SK-N-SH (cell line): ENCODE data around the gene NPAS3. TPM values are rescaled to one million over a fixed set of nuclear protein-coding genes. Genes with fewer than 3 reads are reported as not detected.

ENCODE experiments used
- CTCF ChIA-PET: fragments of 300-600, 350-600 bp; formaldehyde crosslinking; extraction: SDS; loops from one replicate; lab custom pipeline; 2021; lab: Yijun Ruan, JAX
- POLR2A ChIA-PET: fragments of 350-600 bp; sonication (Branson Sonifier 250); formaldehyde crosslinking; extraction: SDS; loops from one replicate; lab custom pipeline; 2020; ENCODE audit warnings: antibody characterized with exemption, inconsistent platforms; lab: Yijun Ruan, JAX
- DNase-seq: peaks from one replicate; pipeline ENCODE4 v3.0.0; 2012
- H2AFZ ChIP-seq: fragments of 200-600 bp; sonication (generic); 2 replicates; pipeline ENCODE4 v1.8.1; 2016; ENCODE audit warnings: antibody characterized with exemption, mild to moderate bottlenecking, low read depth
- H3F3A ChIP-seq: fragments of 200-600 bp; sonication (generic); replicated peaks from 2 replicates; pipeline ENCODE3; 2016; ENCODE audit warnings: antibody characterized with exemption, mild to moderate bottlenecking; ENCODE audit not compliant: insufficient read depth
- H3K27ac ChIP-seq, 2 experiments: fragments of 200-500 bp in 1 of 2; fragments of 200-600 bp in 1 of 2; sonication (Bioruptor generic) in 1 of 2; sonication (generic), shearing (Covaris generic) in 1 of 2; 2 replicates each; pipeline versions ENCODE4 v1.5.1 to v1.6.1; 2014 to 2016; ENCODE audit warnings: low read depth in 2 of 2, inconsistent platforms in 1 of 2, low read length in 1 of 2, mild to moderate bottlenecking in 1 of 2, mixed read lengths in 1 of 2
- H3K27me3 ChIP-seq: fragments of 200-600 bp; sonication (generic), shearing (Covaris generic); 2 replicates; pipeline ENCODE4 v1.6.1; 2016; ENCODE audit warnings: mixed run types; ENCODE audit not compliant: insufficient read depth
- H3K36me3 ChIP-seq, 2 experiments: fragments of 200-500 bp in 1 of 2; fragments of 200-600 bp in 1 of 2; sonication (Bioruptor generic) in 1 of 2; sonication (generic) in 1 of 2; replicated peaks in 1 of 2; 2 replicates each; pipeline versions ENCODE3 to v1.5.1; 2014 to 2016; ENCODE audit warnings: low read length in 1 of 2, mild to moderate bottlenecking in 1 of 2; ENCODE audit not compliant: insufficient read depth in 2 of 2, control insufficient read depth in 1 of 2
- H3K4me1 ChIP-seq, 2 experiments: fragments of 200-500 bp in 1 of 2; fragments of 200-600 bp in 1 of 2; sonication (Bioruptor generic) in 1 of 2; sonication (generic), shearing (Covaris generic) in 1 of 2; 2 replicates each; pipeline versions ENCODE4 v1.5.1 to v1.6.1; 2014 to 2016; ENCODE audit warnings: low read depth in 1 of 2, low read length in 1 of 2, mixed run types in 1 of 2; ENCODE audit not compliant: insufficient read depth in 2 of 2, control insufficient read depth in 1 of 2
- H3K4me2 ChIP-seq: fragments of 200-600 bp; sonication (generic), shearing (Covaris generic); 2 replicates; pipeline ENCODE4 v1.6.1; 2017; ENCODE audit warnings: mixed run types
- H3K4me3 ChIP-seq, 2 experiments: fragments of 200-500 bp in 1 of 2; fragments of 200-600 bp in 1 of 2; sonication (Bioruptor generic) in 1 of 2; sonication (generic), shearing (Covaris generic) in 1 of 2; 2 replicates each; pipeline versions ENCODE4 v1.5.1 to v1.8.1; 2014 to 2016; ENCODE audit warnings: low read depth in 2 of 2, inconsistent platforms in 1 of 2, low read length in 1 of 2, mild to moderate bottlenecking in 1 of 2, mixed read lengths in 1 of 2, moderate library complexity in 1 of 2
- H3K79me2 ChIP-seq: fragments of 200-600 bp; sonication (generic); 2 replicates; pipeline ENCODE4 v1.8.1; 2017; ENCODE audit warnings: mild to moderate bottlenecking; ENCODE audit not compliant: insufficient read depth
- H3K9ac ChIP-seq: fragments of 200-600 bp; sonication (generic); 2 replicates; pipeline ENCODE4 v1.6.1; 2017; ENCODE audit warnings: mixed run types
- H3K9me2 ChIP-seq: fragments of 200-600 bp; sonication (generic); 2 replicates; pipeline ENCODE4 v1.6.1; 2017; ENCODE audit warnings: mixed run types
- H3K9me3 ChIP-seq: fragments of 200-600 bp; sonication (generic); 2 replicates; pipeline ENCODE4 v1.6.1; 2017; ENCODE audit warnings: mixed run types, mild to moderate bottlenecking, moderate library complexity
- H4K20me1 ChIP-seq: fragments of 200-600 bp; sonication (generic); 2 replicates; pipeline ENCODE4 v1.6.1; 2017; ENCODE audit warnings: mild to moderate bottlenecking, mixed run types; ENCODE audit not compliant: insufficient read depth
- ELF1 ChIP-seq: IDR thresholded peaks from 2 replicates; pipeline ENCODE4 v1.4.0; 2012
- FOXJ3 ChIP-seq: sonication (generic); formaldehyde crosslinking; IDR thresholded peaks from 2 replicates; pipeline ENCODE4 v1.5.1; 2020; ENCODE audit warnings: mild to moderate bottlenecking, missing genetic modification reagents
- FOXM1 ChIP-seq: IDR thresholded peaks from 2 replicates; pipeline ENCODE4 v1.4.0; 2012; ENCODE audit warnings: low read depth, mild to moderate bottlenecking
- GABPA ChIP-seq: IDR thresholded peaks from 2 replicates; pipeline ENCODE4 v1.4.0; 2012; ENCODE audit warnings: low read depth, mild to moderate bottlenecking
- MXI1 ChIP-seq: IDR thresholded peaks from 2 replicates; pipeline ENCODE4 v1.6.1; 2012; ENCODE audit warnings: mild to moderate bottlenecking, low read depth, low read length, improper control_type of control experiment
- NFIC ChIP-seq: IDR thresholded peaks from 2 replicates; pipeline ENCODE4 v1.4.0; 2012; ENCODE audit warnings: borderline replicate concordance
- NRF1 ChIP-seq: IDR thresholded peaks from 2 replicates; pipeline ENCODE4 v1.6.1; 2012; ENCODE audit warnings: low read depth, mild to moderate bottlenecking, low read length
- RAD21 ChIP-seq: IDR thresholded peaks from 2 replicates; pipeline ENCODE4 v1.6.1; 2012; ENCODE audit warnings: mild to moderate bottlenecking, low read length
- SIN3A ChIP-seq: IDR thresholded peaks from 2 replicates; pipeline ENCODE4 v1.6.1; 2012; ENCODE audit warnings: low read depth, mild to moderate bottlenecking, low read length, moderate library complexity, borderline replicate concordance
- SMC3 ChIP-seq: IDR thresholded peaks from 2 replicates; pipeline ENCODE4 v1.6.1; 2012; ENCODE audit warnings: low read depth, low read length, improper control_type of control experiment
- TAF1 ChIP-seq: IDR thresholded peaks from 2 replicates; pipeline ENCODE4 v1.6.1; 2012; ENCODE audit warnings: low read depth, mild to moderate bottlenecking, low read length, moderate library complexity, borderline replicate concordance
- WGBS: methylation state at CpG from one replicate; pipeline ENCODE4 v1.1.6; 2017; ENCODE audit warnings: low lambda C conversion rate; 5-methylcytosine and 5-hydroxymethylcytosine counted together
- polyA plus RNA-seq, 3 experiments: library from polyadenylated mRNA; depleted of rRNA; stranded (reverse); fragments of >200 nt; gene quantifications; 2 replicates each; pipeline ENCODE4 v1.2.3, GENCODE V29; 2012
- TF ChIP-seq, protein P1 (sequence below): fragments of 200-600 bp; sonication (generic); IDR thresholded peaks from 2 replicates; pipeline ENCODE4 v1.6.1; 2017; ENCODE audit warnings: antibody characterized with exemption, mild to moderate bottlenecking, moderate library complexity

Gene NPAS3
- polyA plus RNA-seq, 1 of the 3 experiments (the other 2 are of a cell fraction), result 4.3 TPM

DNA sequence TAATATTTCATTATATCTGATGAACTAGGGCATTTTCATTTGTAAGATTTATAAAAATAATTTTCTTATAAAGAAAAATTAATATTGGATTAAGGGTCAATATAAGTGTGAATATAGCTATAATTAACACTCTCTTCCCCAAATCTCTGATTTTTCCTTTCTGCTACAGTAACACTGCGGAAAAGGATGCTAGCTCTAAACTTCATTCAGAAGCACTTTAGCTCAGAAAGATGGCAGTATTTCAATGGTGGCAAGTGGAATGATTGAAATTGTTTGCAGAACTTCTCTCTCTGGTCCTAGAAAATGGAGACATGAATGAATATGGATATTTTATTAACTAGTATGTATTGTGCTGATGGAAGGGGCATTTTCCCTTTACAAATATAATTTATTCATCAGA lies 8.4 kb downstream of the NPAS3 start (continued):
- TF ChIP-seq GABPA, result no peak
- no peak for TF ChIP-seq ELF1
- TF ChIP-seq NRF1, result no peak
- no peak for TF ChIP-seq SIN3A

DNA sequence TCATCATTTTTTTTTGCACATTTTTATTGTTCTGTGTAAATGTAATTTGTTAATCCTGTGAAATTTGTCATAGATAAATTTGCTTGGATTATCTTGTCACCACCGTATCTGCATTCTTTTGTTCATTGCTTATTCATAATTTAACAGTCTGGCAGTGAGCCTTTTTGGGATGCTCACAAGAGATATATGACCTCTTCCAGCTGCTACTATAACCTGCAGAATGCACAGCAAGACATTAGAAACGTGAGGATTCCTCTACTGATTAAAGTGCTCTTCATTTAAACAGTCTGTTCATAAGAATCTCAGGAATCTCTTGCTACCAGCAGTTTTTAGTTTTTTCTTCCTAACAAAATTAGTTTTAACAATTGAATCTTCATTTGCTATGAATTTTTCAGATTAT lies 9.1 kb downstream of the NPAS3 start:
- H3K9ac ChIP-seq, result no peak overlapping the region
- TF ChIP-seq FOXM1, result no peak
- TF ChIP-seq SMC3, result no peak
- TF ChIP-seq NFIC, result no peak
- TF ChIP-seq TAF1, result no peak
- no peak for TF ChIP-seq RAD21
- TF ChIP-seq, protein P1, sequence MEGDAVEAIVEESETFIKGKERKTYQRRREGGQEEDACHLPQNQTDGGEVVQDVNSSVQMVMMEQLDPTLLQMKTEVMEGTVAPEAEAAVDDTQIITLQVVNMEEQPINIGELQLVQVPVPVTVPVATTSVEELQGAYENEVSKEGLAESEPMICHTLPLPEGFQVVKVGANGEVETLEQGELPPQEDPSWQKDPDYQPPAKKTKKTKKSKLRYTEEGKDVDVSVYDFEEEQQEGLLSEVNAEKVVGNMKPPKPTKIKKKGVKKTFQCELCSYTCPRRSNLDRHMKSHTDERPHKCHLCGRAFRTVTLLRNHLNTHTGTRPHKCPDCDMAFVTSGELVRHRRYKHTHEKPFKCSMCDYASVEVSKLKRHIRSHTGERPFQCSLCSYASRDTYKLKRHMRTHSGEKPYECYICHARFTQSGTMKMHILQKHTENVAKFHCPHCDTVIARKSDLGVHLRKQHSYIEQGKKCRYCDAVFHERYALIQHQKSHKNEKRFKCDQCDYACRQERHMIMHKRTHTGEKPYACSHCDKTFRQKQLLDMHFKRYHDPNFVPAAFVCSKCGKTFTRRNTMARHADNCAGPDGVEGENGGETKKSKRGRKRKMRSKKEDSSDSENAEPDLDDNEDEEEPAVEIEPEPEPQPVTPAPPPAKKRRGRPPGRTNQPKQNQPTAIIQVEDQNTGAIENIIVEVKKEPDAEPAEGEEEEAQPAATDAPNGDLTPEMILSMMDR, result no peak
- TF ChIP-seq MXI1, result no peak
- no peak for TF ChIP-seq FOXJ3 (CRISPR knock-in tag)
- no peak for TF ChIP-seq GABPA
- TF ChIP-seq, all 33 proteins: peak for 0
- Histone ChIP-seq H3K4me2 (no peak overlapping the region), H3K27ac (no peak overlapping the region), H2AFZ (no peak overlapping the region), H3K4me3 (no peak overlapping the region), H3K9me3 (no peaks in the 10 kb centered on the region), H3K36me3 (no peaks in the 10 kb centered on the region), H4K20me1 (no peaks in the 10 kb centered on the region), H3F3A (no peaks in the 10 kb centered on the region), H3K79me2 (no peaks in the 10 kb centered on the region; the same call in 1 of the 2 replicates), H3K9me2 (no peaks in the 10 kb centered on the region), H3K4me1 (peaks cover 0 to 27% of the 10 kb centered on the region in 2 experiments; a peak in 2 of 4 replicates), H3K27me3 (no peaks in the 10 kb centered on the region)
- ChIA-PET POLR2A (no interaction called here), CTCF (no interaction called here)
- DNase-seq, result no peak
- 27% methylated on average over 2 of the region's 2 CpGs for WGBS

DNA sequence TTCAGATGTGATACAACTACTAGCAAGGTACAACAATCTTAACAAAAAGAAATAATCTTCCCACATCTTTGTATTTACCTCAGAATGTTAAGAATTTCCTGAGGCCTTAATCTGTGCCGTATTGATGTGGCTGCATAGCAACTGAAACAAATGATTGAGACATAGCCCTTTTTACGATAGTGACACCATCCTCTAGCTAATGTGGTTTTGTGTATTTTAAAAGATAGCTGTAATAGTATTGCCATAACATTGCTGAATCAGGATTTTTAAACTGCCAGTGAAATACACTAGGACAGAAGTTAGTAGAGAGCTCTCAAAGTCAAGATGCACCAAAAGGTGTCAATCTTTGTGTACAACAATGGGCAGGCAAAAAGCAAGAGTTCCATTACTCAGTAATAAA lies 11.9 kb downstream of the NPAS3 start:
- no peak for DNase-seq
- WGBS, result 77% methylated on average over 2 of the region's 2 CpGs
- H3K9me2 ChIP-seq, result no peaks in the 10 kb centered on the region
- no peaks in the 10 kb centered on the region for H3F3A ChIP-seq
- no peak overlapping the region for H3K27ac ChIP-seq
- H3K4me1 ChIP-seq, result peaks cover 0 to 23% of the 10 kb centered on the region in 2 experiments; a peak in 2 of 4 replicates
- no peak overlapping the region for H2AFZ ChIP-seq
- H3K4me2 ChIP-seq, result no peak overlapping the region
- TF ChIP-seq SIN3A, result no peak
- no peaks in the 10 kb centered on the region for H3K79me2 ChIP-seq
- POLR2A ChIA-PET, result no interaction called here
- H3K36me3 ChIP-seq, result no peaks in the 10 kb centered on the region
- no peaks in the 10 kb centered on the region for H4K20me1 ChIP-seq
- H3K4me3 ChIP-seq, result no peak overlapping the region
- H3K9ac ChIP-seq, result no peak overlapping the region
- H3K27me3 ChIP-seq, result no peaks in the 10 kb centered on the region
- no peaks in the 10 kb centered on the region for H3K9me3 ChIP-seq
- CTCF ChIA-PET, result no interaction called here
